HG02973 (cell line): Measurements from ENCODE around the gene TC2N.
"Not testable (repeated sequence)": the region's sequence is repeated elsewhere in the genome, so short reads cannot be mapped to it uniquely, and the experiment has no call there.

Source experiments
- ATAC-seq: cut with Tn5 transposase; IDR thresholded peaks from one replicate; pipeline ENCODE4 v1.9.1; 2021; ENCODE audit warnings: moderate library complexity; ENCODE audit not compliant: unreplicated experiment

The TC2N gene

GRCh38 chr14:91867316-91867988, at the start of gene TC2N:
Gene TC2N (minus strand): TSS chr14:91867536. CDS start chr14:91813769, 53,767 bp downstream.
- ATAC-seq, result peak; percentile 41

DNA sequence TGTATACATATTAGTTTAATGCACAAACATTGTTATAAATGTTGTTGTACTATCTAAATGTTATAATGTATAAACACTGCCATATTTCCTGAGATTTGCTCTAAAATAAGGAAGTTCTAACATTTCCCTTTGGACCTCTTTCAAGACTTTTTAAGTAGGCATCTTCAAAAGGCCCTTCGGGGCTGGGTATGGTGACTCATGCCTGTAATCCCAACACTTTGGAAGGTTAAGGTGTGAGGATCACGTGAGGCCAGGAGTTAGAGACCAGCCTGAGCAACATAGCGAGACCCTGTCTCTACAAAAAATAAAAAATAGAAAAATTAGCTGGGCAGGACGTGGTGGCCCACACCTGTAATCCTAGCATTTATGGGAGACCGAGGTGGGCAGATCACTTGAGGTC, 44.7 kb upstream of the TC2N start:
- no peak for ATAC-seq

GRCh38 chr14:91911474-91912032, 44.2 kb upstream of the TC2N start:
- no peak for ATAC-seq

DNA sequence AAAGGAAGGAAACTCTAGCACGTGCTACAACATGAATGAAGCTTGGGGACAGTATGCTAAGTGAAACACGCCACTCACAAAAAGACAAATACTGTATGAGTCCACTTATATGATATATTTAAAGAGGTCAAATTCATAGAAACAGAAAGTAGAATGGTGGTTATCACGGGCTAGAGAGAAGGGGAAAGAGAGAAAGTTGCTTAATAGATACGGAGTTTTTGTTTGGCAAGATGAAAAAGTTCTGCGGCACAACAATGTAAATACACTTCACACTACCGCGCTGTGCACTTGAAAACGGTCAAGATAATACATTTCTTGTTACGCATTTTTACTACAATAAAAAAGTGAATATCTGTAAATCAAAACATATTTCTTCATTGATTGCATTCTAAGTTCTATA, 42.9 kb upstream of the TC2N start:
- ATAC-seq, result no peak

DNA sequence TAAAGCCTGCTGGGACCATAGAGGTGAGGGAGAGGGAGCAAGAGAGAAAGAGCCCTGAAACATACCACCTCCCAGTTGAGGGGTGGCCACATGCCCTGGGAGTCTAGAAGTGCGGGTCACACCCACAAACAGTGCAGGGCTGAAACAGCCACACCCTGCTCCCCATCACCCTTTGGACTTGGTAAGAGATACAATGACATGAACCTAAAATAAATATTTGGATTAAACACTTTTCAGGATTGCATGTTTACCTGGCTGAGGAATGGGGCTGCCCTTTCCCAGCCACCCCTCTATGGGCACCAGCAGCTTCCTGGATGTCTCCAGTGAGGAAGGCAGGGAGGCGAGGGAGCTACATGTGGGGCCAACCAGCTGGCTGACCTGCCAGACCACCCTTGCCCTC, 39.0 kb upstream of the TC2N start:
- ATAC-seq, result no peak

DNA sequence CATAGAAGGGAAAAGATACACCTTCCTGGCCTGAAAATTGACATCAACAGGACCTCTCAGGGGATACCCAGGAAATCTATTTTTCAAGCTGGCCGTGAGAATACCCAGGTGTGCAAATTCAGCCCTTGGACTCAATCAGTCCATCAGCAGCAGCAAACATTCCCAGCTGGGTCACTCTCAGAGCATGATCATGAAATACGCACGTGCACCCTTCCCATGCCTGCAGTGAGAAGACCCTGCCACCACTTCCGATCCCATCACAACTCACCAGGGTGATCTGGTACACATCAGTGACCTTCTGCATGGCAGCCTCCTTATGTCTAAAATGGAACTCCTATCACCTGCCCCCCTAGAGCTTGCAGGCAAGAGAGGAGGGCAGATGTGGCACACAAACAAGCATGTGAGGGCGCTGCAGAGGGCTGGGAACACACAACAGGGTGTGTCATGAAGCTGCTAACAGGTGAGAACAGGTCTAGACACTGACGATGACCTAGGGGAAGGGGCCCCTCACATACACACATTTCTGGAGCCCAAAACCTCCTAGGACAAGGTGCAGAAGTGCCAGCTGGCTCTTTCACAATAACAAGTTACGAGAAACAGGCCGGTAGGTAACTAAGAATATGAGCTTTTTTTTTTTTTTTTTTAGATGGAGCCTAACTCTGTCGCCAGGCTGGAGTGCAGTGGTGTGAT, 37.8 kb upstream of the TC2N start:
- ATAC-seq, result no peak

DNA sequence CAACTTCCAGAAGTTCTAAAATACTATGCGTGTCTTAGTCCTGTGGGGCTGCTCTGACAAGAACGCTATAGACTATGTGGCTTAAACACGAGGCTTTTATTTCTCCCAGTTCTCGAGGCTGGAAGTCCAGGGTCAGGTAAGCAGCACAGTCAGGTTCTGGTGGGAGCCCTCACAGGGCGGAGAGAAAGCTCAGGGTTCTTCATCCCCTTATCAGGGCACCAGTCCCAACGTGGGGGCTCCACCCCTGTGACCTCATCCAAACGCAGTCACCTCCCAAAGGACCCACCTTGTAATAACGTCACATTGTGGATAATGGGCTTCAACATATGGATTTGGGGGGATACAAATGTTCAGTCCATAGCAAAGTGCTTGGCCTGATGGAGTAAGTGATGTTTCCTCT, 37.1 kb upstream of the TC2N start:
- ATAC-seq, result no peak

DNA sequence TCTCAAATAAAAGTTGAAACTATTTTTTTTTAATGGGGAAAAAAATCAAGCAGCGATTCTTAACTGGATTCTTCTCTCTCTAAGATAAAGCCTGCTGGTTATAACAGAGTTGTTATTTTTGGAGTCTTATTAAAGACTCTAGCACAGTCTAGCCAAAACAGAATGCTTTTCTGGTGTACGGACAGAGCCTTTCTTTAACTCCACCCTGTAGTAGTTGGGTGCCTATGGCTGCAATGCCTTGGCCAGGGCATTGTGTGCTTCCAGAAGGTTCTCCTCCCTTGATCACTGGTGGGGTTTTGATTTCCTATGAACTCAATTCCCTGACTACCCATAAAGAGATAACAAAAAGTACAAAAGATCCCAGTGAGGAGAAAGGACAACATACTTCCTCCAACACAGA, 35.7 kb upstream of the TC2N start:
- ATAC-seq, result no peak

DNA sequence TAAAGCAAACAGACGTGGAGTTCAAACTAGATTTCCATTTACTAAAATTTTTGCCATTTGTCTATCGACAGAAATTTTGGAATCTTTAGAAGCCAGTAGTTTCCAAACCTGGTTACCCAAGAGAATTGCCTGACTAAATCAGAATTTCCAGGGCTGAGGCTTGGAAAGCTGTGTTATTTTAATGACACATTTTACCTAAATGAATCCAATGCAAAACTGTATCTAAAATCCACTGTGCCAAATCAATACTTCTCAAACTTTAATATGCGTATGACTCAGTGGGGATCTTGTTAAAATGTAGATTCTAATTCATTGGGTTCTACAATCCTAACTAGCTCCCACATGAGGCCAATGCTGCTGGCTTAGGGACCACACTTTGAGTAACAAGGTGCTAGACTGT, 35.0 kb upstream of the TC2N start:
- no peak for ATAC-seq

- no peak for ATAC-seq
Observed at GRCh38 chr14:91901449-91902226, 34.3 kb upstream of the TC2N start.

DNA sequence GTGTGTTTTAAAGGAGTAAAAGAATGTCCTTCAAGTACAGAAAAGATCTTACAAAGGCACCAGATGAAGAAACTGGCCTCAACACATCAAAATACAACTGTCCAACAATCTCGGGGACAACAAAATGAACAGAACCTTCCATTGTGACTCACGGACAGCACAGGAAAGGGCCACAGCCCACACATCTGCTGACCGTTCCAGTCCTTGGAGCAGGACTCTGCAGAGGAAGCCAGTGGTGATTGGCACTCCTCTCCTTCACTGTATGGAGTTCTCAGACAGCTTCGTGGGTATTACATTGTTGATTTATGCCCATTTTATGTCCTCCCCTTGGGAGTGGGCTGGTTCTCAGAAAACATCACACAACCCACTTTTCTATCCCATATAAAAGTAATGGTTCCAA, 32.5 kb upstream of the TC2N start:
- ATAC-seq, result no peak

GRCh38 chr14:91899213-91899612, 31.9 kb upstream of the TC2N start:
- ATAC-seq, result no peak

DNA sequence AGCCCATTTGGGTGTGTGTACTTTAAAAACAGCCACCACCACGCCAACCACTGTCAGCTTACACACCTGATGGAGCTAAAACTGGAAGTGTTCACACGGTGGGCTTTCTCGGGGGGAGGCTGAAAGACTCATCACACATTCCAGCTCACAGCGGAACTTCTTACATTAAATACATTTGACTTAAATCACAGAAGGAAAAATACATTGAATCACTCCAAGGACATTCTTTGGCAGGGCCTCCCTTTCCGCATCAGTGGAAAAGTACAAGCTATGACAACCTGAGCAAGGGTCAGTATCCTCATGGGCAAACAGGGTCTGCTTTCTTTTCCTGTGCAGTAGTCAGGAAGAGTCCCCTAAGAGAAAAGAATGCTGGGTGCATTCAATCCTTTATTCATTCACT, 31.0 kb upstream of the TC2N start:
- no peak for ATAC-seq

DNA sequence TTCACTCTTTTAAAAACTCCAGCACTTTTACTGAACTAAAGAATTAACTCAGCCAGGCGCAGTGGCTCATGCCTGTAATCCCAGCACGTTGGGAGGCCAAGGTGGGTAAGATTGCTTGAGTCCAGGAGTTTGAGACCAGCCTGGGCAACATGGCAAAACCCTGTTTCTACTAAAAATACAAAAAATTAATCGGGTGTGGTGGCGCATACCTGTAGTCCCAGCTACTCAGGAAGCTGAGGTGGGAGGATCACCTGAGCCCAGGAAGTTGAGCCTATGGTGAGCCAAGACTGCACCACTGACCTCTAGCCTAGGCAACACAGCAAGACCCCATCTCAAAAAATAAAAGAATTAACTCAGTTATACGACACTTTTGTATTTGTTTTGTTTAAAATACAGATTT, 30.4 kb upstream of the TC2N start:
- ATAC-seq, result not testable (repeated sequence)

GRCh38 chr14:91897106-91897701, 29.9 kb upstream of the TC2N start:
- no peak for ATAC-seq

GRCh38 chr14:91896419-91896818, 29.1 kb upstream of the TC2N start:
- no peak for ATAC-seq

- no peak for ATAC-seq
Observed at GRCh38 chr14:91893669-91894068, 26.3 kb upstream of the TC2N start.

DNA sequence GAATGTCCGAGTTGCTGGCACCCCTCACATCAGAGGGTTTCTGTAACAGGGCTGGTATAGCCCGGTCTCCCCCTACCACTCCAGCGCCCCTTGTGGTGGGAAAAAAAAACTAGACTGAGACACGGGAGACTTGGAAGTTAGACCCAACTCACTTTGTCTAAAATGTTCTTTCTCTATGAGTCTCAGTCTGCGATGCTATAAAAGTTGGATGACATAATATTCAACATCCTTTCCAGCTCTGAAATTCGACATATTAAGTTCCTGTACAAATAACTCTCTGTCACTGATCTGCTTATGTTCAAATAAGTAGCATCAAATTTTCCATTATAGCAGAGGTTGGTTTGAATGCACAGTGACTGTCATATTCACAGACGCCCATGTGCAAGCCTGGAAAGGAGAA, 25.7 kb upstream of the TC2N start:
- ATAC-seq, result no peak

DNA sequence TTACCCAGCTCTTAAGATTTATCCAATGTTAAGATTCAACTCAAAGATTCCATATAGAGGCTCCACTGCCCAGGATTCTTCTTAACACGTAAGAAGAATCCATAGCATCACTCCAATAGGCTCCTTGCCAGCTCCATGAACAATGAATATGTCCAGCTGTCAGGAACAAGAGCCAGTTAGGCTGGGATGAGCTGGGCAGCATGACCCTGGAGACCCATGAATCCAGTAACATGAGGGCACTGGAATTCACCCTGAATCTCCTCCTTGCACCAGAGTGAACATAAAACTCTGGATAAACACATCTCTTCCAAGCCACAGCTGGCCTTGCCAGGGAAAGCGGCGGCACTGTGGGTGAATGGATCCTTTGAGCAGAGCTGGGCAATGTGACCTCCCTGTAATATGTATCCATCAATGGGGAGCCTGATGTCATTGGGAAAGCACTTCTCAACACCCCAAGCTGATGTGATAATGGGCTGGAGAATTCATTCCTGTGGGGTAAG, 24.4 kb upstream of the TC2N start:
- ATAC-seq, result no peak

GRCh38 chr14:91891101-91891500, 23.8 kb upstream of the TC2N start:
- no peak for ATAC-seq

DNA sequence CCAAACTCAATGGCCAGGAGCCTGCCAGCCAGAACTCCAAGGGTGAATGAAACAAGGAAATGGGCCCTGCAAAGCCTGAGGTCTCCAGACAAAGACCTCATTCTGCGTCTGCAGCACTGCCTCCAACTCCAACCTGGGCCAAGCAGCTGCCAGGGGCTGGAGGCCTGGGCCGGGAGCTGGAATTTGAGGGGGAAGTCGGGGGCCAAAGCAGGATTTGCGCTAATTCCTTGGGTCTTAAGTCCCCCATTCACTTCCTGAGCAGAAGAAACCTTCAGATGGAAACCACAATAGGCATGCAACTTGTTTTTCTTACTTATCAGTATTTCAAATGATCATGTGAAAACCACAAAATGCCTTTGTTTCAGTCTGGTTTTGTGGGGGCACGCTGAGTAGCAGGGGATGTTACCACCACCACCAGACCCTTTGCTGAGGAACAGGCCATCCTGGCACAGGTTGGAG, 23.0 kb upstream of the TC2N start:
- ATAC-seq, result no peak
